Esophagus squamous epithelium (tissue), 4 donors: ENCODE measurements around the gene MYL3.

ENCODE experiments used
- CTCF ChIP-seq, 6 experiments: fragments of 450-650 bp in 4 of 6; fragments of 200-600 bp in 2 of 6; sonication (generic) in 2 of 6; IDR thresholded peaks; one replicate each; pipeline ENCODE4 v1.5.1; 2016 to 2019; ENCODE audit warnings: antibody characterized with exemption in 6 of 6, mild to moderate bottlenecking in 4 of 6, moderate library complexity in 4 of 6
- POLR2A ChIP-seq, 4 donors: fragments of 450-650 bp; IDR thresholded peaks; one replicate each; pipeline ENCODE4 v1.6.1; 2017; ENCODE audit warnings: antibody characterized with exemption in 4 of 4, mild to moderate bottlenecking in 4 of 4, moderate library complexity in 3 of 4

- no peak for TF ChIP-seq CTCF (IDR thresholded peaks at IDR 0.05)
- TF ChIP-seq POLR2A (IDR thresholded peaks at IDR 0.05) = no peak
These were observed 6.2 kb upstream of the MYL3 start for GRCh38 chr3:46869440-46869839.
